HCT116 (cell line): ENCODE measurements around the gene PPP1R2B. TPM values are rescaled to one million over a fixed set of nuclear protein-coding genes. Genes with fewer than 3 reads are reported as not detected.
"Not testable (repeated sequence)": the region's sequence is repeated elsewhere in the genome, so short reads cannot be mapped to it uniquely, and the experiment has no call there.

Experiments
- ATAC-seq: fragments of 200-7000 bp; cut with Tn5 transposase; 2 replicates; pipeline ENCODE4 v1.9.1; 2020; ENCODE audit warnings: mild to moderate bottlenecking, moderate library complexity
- BruUV-seq: library from RNA; stranded (reverse); fragments of 400-500 nt; replicated peaks from 2 replicates; lab custom pipeline; 2021; lab: Mats Ljungman, UMichigan
- CTCF ChIA-PET: fragments of 300-600 bp; sonication (Branson Sonifier 250); formaldehyde crosslinking; loops from one replicate; lab custom pipeline; 2021; ENCODE audit warnings: antibody characterized with exemption; lab: Charles Lee
- POLR2A ChIA-PET: fragments of 300-600, 350-600 bp; sonication (Branson Sonifier 250); formaldehyde crosslinking; loops from one replicate; lab custom pipeline; 2021; ENCODE audit warnings: antibody characterized with exemption; lab: Charles Lee
- RAD21 ChIA-PET, 2 experiments: fragments of 300-600 bp; sonication (Branson Sonifier 250); formaldehyde crosslinking; loops; one replicate each; lab custom pipeline; 2023; ENCODE audit warnings: low total read pairs in 2 of 2; ENCODE audit not compliant: uncharacterized antibody in 2 of 2, unreplicated experiment in 2 of 2, low non-redundant PET in 1 of 2; lab: Charles Lee
- DNase-seq: peaks from one replicate; pipeline ENCODE4 v3.0.0-alpha.2; 2010; ENCODE audit warnings: low read depth, low spot score
- H2AFZ ChIP-seq: fragments of 200-600 bp; shearing (Covaris generic), sonication (generic); 2 replicates; pipeline ENCODE4 v1.6.1; 2017; ENCODE audit warnings: low read depth, mixed run types, mixed read lengths, antibody characterized with exemption, low read length; ENCODE audit not compliant: poor library complexity, severe bottlenecking
- H3K27ac ChIP-seq: 2 replicates; pipeline ENCODE4 v1.5.1; 2012; ENCODE audit warnings: low read depth, low read length
- H3K27me3 ChIP-seq: fragments of 200-600 bp; sonication (generic); 2 replicates; pipeline ENCODE4 v1.6.1; 2016; ENCODE audit warnings: mixed run types, low read length, mixed read lengths; ENCODE audit not compliant: insufficient read depth
- H3K36me3 ChIP-seq, 2 experiments: fragments of 200-500 bp in 1 of 2; fragments of 200-600 bp in 1 of 2; sonication (Bioruptor generic) in 1 of 2; sonication (generic) in 1 of 2; 2 replicates each; pipeline versions ENCODE4 v1.5.1 to v1.6.1; 2014 to 2016; ENCODE audit warnings: low read length in 2 of 2, inconsistent platforms in 1 of 2, mixed read lengths in 1 of 2, mixed run types in 1 of 2; ENCODE audit not compliant: insufficient read depth in 2 of 2, control insufficient read depth in 1 of 2
- H3K4me1 ChIP-seq, 2 experiments: fragments of 200-600 bp in 1 of 2; sonication (generic) in 1 of 2; 2 replicates each; pipeline versions ENCODE4 v1.5.1 to v1.6.1; 2012 to 2017; ENCODE audit warnings: low read length in 2 of 2, inconsistent platforms in 1 of 2, mild to moderate bottlenecking in 1 of 2, mixed read lengths in 1 of 2, mixed run types in 1 of 2, moderate library complexity in 1 of 2; ENCODE audit not compliant: insufficient read depth in 2 of 2, control insufficient read depth in 1 of 2
- H3K4me2 ChIP-seq: fragments of 200-600 bp; sonication (generic); 2 replicates; pipeline ENCODE4 v1.6.1; 2017; ENCODE audit warnings: mixed run types, low read length, mixed read lengths
- H3K4me3 ChIP-seq, 2 experiments: fragments of 200-600 bp in 1 of 2; sonication (generic) in 1 of 2; replicated peaks in 1 of 2; 2 replicates each; pipeline ENCODE4 v1.5.1; 2011 to 2016; ENCODE audit warnings: low read length in 2 of 2, control low read depth in 1 of 2, low read depth in 1 of 2, mild to moderate bottlenecking in 1 of 2, mixed read lengths in 1 of 2, mixed run types in 1 of 2
- H3K79me2 ChIP-seq: fragments of 200-600 bp; sonication (generic); 2 replicates; pipeline ENCODE4 v1.6.1; 2017; ENCODE audit warnings: mild to moderate bottlenecking, mixed run types, low read length, moderate library complexity, mixed read lengths; ENCODE audit not compliant: insufficient read depth
- H3K9ac ChIP-seq: fragments of 200-600 bp; sonication (generic); 2 replicates; pipeline ENCODE4 v1.6.1; 2016; ENCODE audit warnings: low read length, mixed read lengths
- H3K9me2 ChIP-seq: fragments of 200-600 bp; sonication (generic), shearing (Covaris generic); 2 replicates; pipeline ENCODE4 v1.6.1; 2017; ENCODE audit warnings: mixed run types, mild to moderate bottlenecking, moderate library complexity; ENCODE audit not compliant: insufficient read depth
- H3K9me3 ChIP-seq, 2 experiments: fragments of 200-500 bp in 1 of 2; fragments of 200-600 bp in 1 of 2; sonication (Bioruptor generic) in 1 of 2; sonication (generic) in 1 of 2; 2 replicates each; pipeline ENCODE4 v1.6.1; 2014 to 2017; ENCODE audit warnings: low read length in 2 of 2, mixed read lengths in 2 of 2, inconsistent platforms in 1 of 2, low read depth in 1 of 2, mild to moderate bottlenecking in 1 of 2, mixed run types in 1 of 2, moderate library complexity in 1 of 2; ENCODE audit not compliant: control insufficient read depth in 1 of 2, insufficient read depth in 1 of 2
- H4K20me1 ChIP-seq: fragments of 200-600 bp; sonication (generic), shearing (Covaris generic); 2 replicates; pipeline ENCODE4 v1.6.1; 2017; ENCODE audit warnings: mixed run types, mild to moderate bottlenecking, moderate library complexity; ENCODE audit not compliant: insufficient read depth
- EGR1 ChIP-seq: IDR thresholded peaks from 2 replicates; pipeline ENCODE4 v1.6.1; 2012; ENCODE audit warnings: low read depth
- ELF1 ChIP-seq: IDR thresholded peaks from 2 replicates; pipeline ENCODE4 v1.6.1; 2012; ENCODE audit warnings: low read depth, borderline replicate concordance
- MAX ChIP-seq: IDR thresholded peaks from 2 replicates; pipeline ENCODE4 v1.6.1; 2012
- POLR2A ChIP-seq: IDR thresholded peaks from 2 replicates; pipeline ENCODE4 v1.7.0; 2011; ENCODE audit warnings: borderline replicate concordance; ENCODE audit not compliant: insufficient read depth, insufficient read length; ENCODE audit errors: extremely low read depth
- SP1 ChIP-seq: IDR thresholded peaks from 2 replicates; pipeline ENCODE4 v1.6.1; 2012; ENCODE audit warnings: low read depth
- SRF ChIP-seq: IDR thresholded peaks from 2 replicates; pipeline ENCODE4 v1.6.1; 2012; ENCODE audit warnings: low read depth
- TCF7L2 ChIP-seq: IDR thresholded peaks from 2 replicates; pipeline ENCODE4 v1.7.0; 2011; ENCODE audit warnings: borderline replicate concordance, inconsistent platforms; ENCODE audit not compliant: insufficient read depth, insufficient read length; ENCODE audit errors: extremely low read depth
- intact Hi-C: fragments of 100-400 bp; cut with micrococcal nuclease; formaldehyde crosslinking; loops from 2 replicates; pipeline ENCODE4 v1.10.0; 2022
- total RNA-seq: library from RNA; stranded (reverse); gene quantifications from one replicate; pipeline ENCODE4 v1.2.1, GENCODE V29; 2021; ENCODE audit not compliant: unreplicated experiment

PPP1R2B gene
- total RNA-seq, 1 experiment from 2014 or later = not detected

GRCh38 chr5:156841737-156842136 lies 8.4 kb upstream of the PPP1R2B start (continued):
- TF ChIP-seq EGR1 (no peak), ELF1 (no peak)

- Histone ChIP-seq H3K9me2 (no peaks in the 10 kb centered on the region), H3K36me3 (no peaks in the 10 kb centered on the region), H4K20me1 (no peaks in the 10 kb centered on the region), H3K27ac (no peak overlapping the region), H3K4me1 (no peaks in the 10 kb centered on the region)
- intact Hi-C loops = no loop called here
- RAD21 ChIA-PET = no interaction called here
- no peak for TF ChIP-seq TCF7L2
- TF ChIP-seq POLR2A = no peak
- TF ChIP-seq SRF = no peak
- TF ChIP-seq MAX = no peak
- no peak for TF ChIP-seq SP1
- TF ChIP-seq, all 23 proteins: peak for 0
- no peak overlapping the region for H3K4me2 ChIP-seq
- BruUV-seq = no TSS peak
- ATAC-seq = no peak
- ChIA-PET POLR2A (no interaction called here), CTCF (no interaction called here)
- no peak overlapping the region for H2AFZ ChIP-seq
- H3K79me2 ChIP-seq = no peaks in the 10 kb centered on the region
- no peak overlapping the region for H3K9ac ChIP-seq
- no peak overlapping the region for H3K4me3 ChIP-seq
- DNase-seq = no peak
- 0 out of 2 replicates have a peak, but pooled peaks cover 8% of the 10 kb centered on the region for H3K27me3 ChIP-seq
- no peaks in the 10 kb centered on the region for H3K9me3 ChIP-seq
Measured at GRCh38 chr5:156846914-156847313, 3.2 kb upstream of the PPP1R2B start.

GRCh38 chr5:156848447-156848846 lies 1.6 kb upstream of the PPP1R2B start:
- H3K9me3 ChIP-seq, H2AFZ ChIP-seq, intact Hi-C loops, H3K4me3 ChIP-seq, CTCF ChIA-PET, POLR2A ChIA-PET, ATAC-seq, H3K36me3 ChIP-seq, RAD21 ChIA-PET, H4K20me1 ChIP-seq, H3K27me3 ChIP-seq, H3K79me2 ChIP-seq, H3K4me1 ChIP-seq, H3K27ac ChIP-seq, H3K9ac ChIP-seq, H3K9me2 ChIP-seq, H3K4me2 ChIP-seq, DNase-seq, BruUV-seq: not testable (repeated sequence)
